HG03108 (cell line): Measurements from ENCODE around the gene KRT35.

Experiments used
- ATAC-seq: cut with Tn5 transposase; IDR thresholded peaks from one replicate; pipeline ENCODE4 v1.9.1; 2021; ENCODE audit warnings: moderate library complexity; ENCODE audit not compliant: unreplicated experiment

Gene KRT35

GRCh38 chr17:41481036-41481435 lies at the start of gene KRT35:
KRT35 (minus strand) TSS chr17:41481151; CDS start chr17:41481097, 54 bp downstream.
- no peak for ATAC-seq

- ATAC-seq, result no peak
These were observed 49.4 kb upstream of the KRT35 start for GRCh38 chr17:41530062-41531048.

GRCh38 chr17:41529491-41529915 lies 48.6 kb upstream of the KRT35 start:
- no peak for ATAC-seq

- no peak for ATAC-seq
These were observed 48.0 kb upstream of the KRT35 start for GRCh38 chr17:41528959-41529353.

GRCh38 chr17:41527063-41528023 lies 46.4 kb upstream of the KRT35 start:
- no peak for ATAC-seq

- ATAC-seq, result no peak
These were observed 43.3 kb upstream of the KRT35 start for GRCh38 chr17:41524261-41524660.

GRCh38 chr17:41523787-41524186 lies 42.8 kb upstream of the KRT35 start:
- ATAC-seq, result no peak

GRCh38 chr17:41523225-41523593 lies 42.3 kb upstream of the KRT35 start:
- ATAC-seq, result no peak

GRCh38 chr17:41522301-41523224 lies 41.6 kb upstream of the KRT35 start:
- no peak for ATAC-seq

- ATAC-seq, result no peak
These were observed 40.8 kb upstream of the KRT35 start for GRCh38 chr17:41521574-41522261.

- ATAC-seq, result no peak
These were observed 40.0 kb upstream of the KRT35 start for GRCh38 chr17:41520821-41521521.

- no peak for ATAC-seq
These were observed 38.7 kb upstream of the KRT35 start for GRCh38 chr17:41519501-41520224.

- ATAC-seq, result no peak
These were observed 38.0 kb upstream of the KRT35 start, which contains the start of gene KRT15 for GRCh38 chr17:41518789-41519449. KRT15 (minus strand) TSS chr17:41518890; CDS start chr17:41518827, 63 bp downstream.

GRCh38 chr17:41518031-41518430 lies 37.1 kb upstream of the KRT35 start:
- no peak for ATAC-seq

GRCh38 chr17:41516830-41517283 lies 35.9 kb upstream of the KRT35 start:
- no peak for ATAC-seq

- no peak for ATAC-seq
These were observed 35.3 kb upstream of the KRT35 start for GRCh38 chr17:41516147-41516829.

- ATAC-seq, result no peak
These were observed 32.2 kb upstream of the KRT35 start for GRCh38 chr17:41513168-41513547.
